HG02943 (cell line): ENCODE data around the gene LRRC46.

Source experiments
- ATAC-seq: cut with Tn5 transposase; IDR thresholded peaks from one replicate; pipeline ENCODE4 v1.9.1; 2021; ENCODE audit warnings: mild to moderate bottlenecking, low read depth, moderate library complexity; ENCODE audit not compliant: unreplicated experiment

LRRC46 gene

DNA sequence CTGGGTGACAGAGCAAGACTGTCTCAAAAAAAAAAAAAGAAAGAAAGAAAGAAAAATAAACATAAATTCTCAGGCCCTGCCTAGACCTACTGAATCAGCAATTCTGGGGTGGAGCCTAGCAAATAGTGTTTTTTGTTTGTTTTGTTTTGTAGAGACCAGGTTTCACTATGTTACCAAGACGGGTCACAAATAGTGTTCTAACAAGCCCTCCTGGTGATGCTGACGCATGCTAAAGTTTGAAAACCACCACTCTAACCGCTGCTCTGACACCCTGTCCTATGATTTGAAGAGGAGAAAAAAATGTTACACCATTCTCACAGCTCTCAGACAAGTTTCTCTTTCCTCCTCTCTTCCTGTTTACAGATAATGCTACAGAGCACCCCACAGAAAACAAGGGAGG is 1.6 kb upstream of the LRRC46 start:
- ATAC-seq: no peak

DNA sequence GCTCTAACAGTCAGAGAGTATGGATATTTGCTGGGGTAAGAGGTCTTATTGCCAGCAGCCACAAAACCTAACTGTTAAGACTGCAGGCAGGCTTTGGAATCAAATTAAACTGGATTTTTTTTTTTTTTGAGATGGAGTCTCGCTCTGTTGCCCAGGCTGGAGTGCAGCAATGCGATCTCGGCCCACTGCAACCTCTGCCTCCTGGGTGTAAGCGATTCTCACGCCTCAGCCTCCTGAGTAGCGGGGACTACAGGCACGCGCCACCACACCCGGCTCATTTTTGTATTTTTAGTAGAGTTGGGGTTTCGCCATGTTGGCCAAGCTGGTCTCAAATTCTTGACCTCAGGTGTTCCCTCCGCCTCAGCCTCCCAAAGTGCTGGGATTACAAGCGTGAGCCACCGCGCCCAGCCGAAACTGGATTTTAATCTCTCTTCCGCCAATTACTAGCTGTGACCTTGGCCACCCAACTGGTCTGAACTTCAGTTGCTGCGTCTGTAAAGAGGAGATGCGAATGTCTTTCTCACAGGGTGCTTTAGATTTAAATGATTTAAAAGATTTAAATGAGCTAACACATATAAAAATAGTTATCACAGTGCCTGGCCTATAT is 971 bp upstream of the LRRC46 start:
- no peak for ATAC-seq

DNA sequence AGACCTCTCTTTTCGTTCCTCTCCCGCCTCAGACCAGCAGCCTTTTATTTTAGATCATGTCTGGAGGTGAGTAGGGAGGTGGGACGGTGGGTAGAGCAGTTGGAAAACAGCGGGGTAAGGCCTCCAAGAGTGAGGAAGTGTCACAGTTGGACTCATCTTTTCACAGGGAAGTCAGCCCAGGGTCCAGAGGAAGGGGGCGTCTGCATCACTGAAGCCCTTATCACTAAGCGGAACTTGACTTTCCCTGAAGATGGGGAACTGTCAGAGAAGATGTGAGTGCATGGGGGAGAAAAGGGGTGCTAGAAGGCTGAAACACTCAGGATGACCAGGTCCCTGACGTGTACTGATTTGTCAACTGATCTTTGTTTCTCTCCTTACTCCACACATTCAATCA is 461 bp downstream of the LRRC46 start:
- ATAC-seq: no peak

DNA sequence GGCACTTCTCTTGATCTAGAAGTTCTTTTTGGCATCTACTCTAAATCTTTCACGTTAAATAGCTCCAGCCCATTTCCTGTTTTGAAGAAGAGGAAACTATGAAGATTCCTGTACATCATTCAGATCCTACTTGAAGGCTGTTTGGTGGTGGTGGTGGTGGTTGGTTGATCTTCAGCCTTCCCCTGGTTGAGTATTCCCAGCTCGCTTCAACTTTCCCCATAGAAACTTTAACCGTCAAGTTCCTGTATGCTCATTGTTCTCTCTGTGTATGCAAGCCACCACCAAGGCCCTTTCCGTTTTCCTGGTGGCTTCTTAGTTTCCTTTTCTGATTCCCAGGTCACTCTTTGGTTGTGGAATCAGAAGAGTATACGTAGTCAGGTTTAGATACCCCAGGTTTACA is 3.3 kb downstream of the LRRC46 start:
- ATAC-seq: no peak

DNA sequence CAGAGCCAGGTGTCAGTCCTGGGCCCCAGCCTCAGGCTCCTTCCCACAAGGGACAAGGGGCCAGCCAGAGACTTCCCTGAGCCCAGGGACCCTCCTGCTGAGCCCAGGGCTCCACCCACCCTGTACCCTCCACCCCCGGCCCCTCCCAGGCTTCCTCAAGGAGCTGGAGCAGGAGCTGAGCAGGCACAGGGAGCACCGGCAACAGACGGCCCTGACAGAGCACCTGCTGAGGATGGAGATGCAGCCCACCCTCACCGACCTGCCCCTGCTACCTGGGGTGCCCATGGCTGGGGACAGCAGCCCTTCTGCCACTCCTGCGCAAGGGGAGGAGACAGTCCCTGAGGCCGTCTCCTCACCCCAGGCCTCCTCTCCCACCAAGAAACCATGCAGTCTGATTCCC is 5.1 kb downstream of the LRRC46 start:
- ATAC-seq: no peak

DNA sequence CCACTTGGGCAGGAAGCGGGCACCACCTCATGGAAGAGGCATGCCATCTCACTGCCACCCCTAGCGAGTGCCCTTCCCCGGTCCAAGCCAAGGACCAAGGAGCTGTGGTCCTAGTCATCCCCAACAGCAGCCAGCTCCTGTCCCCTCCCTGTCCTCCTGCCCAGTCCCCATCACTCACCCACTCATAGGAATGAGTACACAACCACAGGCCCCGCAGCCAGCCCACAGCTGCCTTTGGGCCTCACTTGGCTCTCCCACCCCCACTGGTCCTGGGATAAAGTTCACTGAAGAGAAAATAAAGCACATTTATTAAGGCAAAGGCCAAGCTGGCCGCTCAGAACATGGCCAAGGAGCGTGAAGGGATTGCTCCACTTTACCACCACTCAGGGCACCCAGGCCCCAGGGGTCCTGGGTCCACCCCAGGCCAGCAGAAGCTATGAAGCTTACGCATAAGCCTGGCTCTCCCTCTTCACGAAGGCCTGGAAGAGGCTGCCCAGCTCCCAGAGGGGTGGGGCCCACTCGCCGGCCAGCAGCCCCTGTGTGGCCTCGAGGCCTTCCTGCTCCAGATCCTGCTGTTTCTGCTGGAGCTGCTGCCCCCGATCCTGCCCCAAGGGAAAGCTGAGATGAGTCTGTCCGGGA is 6.0 kb downstream of the LRRC46 start:
- ATAC-seq: no peak

DNA sequence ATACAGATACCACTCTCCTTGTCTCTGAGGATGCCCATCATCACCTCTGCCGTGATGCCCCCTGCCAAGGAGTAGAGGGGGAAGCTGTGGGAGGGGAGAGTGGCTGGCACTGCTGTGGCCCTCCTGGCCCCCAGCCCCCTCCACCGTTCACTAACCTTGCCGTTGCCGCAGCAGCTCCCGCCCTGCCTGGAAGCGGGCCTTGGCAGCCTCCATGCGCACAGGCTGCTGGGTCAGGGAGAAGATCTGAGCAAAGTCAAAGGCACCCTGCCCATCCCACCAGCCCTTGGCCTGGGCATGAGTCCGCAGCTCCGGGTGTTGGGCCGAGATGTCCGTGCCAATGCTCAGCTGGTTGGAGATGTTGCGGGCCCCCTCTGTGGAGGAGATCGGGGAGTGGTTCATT is 7.2 kb downstream of the LRRC46 start:
- ATAC-seq: no peak

DNA sequence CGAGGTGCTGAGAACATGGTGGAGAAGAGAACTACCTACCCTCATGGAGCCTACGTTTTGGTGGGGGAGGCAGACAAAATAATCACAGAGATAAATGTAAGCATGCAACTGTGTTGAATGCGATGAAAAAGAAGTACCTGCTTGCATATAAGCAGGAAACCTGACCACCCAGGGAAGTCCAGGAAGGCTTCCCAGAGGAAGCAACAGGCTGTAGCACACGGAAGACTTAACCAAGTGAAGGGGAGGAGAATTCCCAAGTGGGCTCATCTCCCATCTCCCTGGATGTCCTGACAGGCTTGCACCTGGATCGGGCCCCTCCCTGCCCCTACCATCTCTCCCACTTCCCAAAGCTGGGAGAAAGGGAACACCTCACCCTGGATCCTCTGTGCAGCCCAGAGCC is 7.6 kb downstream of the LRRC46 start:
- no peak for ATAC-seq

DNA sequence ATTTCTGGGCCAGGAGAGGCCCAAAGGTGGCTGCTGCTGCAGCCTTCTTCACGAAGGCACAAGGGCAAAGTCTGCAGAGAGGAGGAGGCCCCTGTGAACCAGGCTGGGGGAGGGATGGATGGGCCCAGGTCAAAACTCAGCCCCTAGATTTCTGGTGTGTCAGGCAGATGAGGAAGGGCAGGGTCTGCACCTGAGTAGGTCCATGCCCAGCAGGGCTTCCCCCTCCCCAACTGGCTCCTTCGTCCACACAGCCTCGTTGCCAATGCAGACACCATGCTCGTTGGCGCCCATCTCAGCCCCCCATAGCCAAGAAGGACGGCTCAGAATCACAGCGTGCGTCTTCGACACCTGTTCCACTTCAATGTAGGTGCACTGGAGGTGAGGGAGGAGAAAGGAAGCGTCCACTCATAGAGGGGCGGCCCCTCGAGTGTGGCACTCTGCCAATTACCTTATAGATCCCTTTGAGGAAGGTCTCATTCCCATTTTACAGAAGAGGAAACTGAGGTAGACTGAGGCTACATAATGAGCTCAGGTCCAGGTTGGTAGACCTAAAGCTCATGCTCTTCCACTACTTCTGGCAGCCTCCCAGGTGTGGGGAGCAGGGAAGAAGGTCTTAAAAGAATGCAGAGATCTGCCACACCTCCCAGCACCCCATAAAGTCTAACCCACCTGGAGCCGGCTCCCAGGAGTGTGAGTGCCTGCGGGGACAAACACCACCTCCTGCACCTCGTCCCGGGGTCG is 8.7 kb downstream of the LRRC46 start:
- no peak for ATAC-seq

DNA sequence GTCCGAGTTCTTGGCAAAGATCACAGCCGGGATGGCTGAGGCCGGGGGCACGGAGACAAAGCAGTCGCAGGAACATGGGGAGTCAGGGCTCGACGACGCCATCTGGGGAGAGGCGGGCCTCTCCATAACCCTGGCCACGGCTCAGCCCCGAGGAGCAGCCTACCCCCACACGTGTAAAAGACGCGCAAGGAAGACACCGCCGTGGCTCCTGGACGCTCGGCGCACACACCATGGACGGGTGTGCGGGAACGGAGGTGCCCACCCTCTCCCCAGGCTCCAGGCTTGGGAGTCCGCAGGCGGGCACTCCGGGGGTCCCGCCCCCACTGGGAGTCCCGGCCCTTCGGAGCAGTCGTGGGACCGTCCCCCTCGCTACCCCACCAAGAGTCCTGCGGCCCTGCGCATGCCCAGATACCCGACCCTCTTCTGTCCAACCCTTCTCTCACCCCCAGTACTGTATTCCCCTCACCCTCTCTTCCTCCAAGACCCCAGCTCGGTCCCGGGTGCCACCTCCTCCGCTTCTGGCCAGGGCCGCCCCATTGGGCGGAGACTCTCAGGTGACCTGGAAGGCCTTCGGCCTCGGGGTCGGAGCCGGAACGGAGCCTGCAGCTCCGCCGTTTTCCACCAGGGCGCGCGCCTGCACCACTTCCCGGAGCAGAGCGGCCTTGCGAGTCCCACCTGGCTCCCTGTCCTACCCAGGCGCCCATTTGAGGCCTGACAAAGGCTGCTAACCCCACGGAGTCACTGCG is 9.4 kb downstream of the LRRC46 start, which contains the start of gene SCRN2:
TSS of gene SCRN2 (minus strand) at position 532 of the 746 bp plus-strand sequence. CDS start at position 102, 430 bp downstream.
- no peak for ATAC-seq

DNA sequence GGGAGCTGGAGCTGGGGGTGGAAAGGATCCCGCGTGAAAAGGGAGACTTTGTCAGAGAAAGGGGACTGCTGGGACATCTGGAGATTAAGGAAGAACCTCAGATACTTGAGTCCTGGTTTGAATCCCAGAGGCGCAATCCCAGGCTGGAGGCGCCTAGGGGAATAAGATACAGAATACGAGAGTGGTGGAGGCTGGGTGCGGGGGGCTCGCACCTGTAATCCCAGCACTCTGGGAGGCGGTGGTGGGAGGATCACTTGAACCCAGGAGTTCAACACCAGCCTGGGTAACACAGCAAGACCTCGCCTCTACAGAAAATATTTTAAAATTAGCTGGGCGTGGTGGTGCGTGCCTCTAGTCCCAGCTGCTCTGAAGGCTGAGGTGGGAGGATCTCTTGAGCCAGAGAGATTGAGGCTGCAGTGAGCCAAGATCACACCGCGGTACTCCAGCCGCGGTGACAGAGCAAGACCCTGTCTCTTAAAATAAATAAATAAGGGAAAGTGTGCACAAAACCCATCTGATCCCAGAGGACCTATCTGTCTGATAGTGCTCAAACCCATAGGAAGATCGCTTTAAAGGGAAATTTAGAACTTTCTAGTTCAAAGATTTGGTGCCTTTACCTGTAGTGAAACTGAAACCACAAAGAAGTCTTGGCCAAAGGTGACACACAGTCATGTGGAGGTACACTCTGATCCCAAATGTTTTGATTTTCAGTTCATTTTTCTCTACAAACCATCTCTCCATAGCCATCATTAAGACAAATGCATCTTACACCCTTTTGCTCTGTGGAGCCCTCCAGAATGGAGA is 10.2 kb downstream of the LRRC46 start:
- no peak for ATAC-seq

DNA sequence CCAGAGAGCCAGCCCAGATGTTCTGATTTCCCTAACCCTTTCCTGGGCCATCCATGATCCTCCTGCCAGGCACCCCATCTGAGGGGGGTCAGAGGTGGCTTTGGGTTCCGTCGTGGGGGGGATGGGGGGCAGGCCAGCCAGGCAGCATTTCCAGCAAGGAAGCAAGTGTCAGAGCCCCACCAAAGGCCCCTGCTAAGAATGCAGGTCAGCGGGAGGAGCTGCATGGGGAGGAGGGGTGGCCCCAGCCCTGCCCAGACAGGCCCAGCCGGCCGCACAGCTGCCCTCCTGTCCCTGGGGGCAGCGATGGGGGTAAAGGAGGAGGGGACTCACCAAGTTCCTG is 11.9 kb downstream of the LRRC46 start:
- ATAC-seq: no peak

DNA sequence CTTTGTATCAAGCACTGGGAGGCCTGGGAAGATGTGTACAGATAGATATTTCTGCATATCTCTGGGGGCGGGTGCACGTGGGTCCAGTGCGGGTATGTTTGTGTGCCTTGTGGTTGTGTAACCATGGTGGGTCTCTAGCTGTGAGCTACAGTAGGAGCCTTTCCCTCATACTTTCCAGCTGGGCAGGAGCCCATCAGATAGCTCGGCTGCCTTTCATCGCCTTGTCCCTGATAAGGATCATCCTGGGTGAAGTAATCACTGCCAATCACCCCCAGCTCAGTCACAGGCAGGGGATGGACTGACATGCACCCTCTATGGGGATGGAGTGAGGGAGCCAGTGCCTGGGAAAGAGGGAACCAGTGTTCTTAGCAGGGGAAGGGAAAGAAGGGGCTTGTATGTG is 12.8 kb downstream of the LRRC46 start:
- ATAC-seq: no peak

DNA sequence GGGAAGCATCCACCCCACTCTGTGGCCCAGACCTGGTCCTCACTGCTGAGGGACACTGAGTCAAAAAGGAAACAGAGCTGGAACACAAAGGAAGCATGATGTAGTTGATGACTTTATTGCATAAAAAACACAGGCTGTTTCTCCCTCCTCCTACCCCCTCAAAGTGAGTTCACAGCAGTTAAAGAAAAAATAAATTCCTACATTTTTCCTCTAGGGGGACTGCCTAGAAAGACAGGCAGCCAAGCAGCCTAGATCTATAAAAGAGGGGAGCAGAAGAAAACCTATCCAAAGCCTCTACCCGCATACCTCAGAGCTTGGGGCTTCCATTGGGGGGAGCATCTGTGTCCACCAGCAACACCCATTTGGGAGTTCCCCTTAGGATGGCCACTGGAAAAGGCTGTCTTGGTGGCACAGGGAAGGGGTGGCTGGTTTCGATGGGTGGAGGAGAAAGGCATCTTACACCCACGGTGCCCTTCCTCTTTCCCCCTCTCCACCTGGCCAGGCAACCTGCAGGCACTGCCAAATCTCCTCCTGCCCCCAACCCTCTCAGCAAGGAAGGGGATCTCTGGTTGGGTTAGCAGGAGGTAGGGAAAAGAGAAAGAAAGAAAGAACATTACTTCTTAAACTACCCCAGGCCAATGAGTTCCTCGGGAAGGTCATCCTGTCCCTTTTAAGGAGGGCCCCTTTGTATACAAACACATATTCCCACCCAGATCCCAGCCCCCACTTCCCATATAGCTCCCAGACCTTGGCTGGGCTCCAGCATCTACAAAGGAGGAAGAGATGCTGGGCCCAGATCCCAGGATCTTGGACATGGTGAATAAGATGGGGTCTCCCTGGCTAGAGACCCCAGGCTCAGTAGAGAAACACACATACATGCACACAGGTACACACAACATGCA is 13.6 kb downstream of the LRRC46 start:
- ATAC-seq: no peak

DNA sequence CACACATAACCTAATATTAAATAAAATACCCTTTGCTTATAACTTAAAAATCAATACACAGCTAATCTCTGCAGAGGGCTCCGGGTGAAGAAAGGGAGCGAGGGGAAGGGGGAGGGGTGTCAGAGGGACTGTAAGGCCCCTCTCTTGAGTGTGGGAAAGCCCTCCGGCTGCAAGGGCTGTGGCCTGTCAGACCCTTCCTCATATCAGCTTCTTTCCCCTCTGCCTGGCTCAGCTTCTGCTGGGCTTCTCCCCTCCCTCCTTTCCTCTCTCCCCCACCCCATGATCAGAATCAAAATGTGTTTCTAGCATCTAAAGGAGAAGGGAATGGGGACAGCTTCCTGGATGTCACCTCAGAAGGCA is 14.2 kb downstream of the LRRC46 start:
- ATAC-seq: no peak

DNA sequence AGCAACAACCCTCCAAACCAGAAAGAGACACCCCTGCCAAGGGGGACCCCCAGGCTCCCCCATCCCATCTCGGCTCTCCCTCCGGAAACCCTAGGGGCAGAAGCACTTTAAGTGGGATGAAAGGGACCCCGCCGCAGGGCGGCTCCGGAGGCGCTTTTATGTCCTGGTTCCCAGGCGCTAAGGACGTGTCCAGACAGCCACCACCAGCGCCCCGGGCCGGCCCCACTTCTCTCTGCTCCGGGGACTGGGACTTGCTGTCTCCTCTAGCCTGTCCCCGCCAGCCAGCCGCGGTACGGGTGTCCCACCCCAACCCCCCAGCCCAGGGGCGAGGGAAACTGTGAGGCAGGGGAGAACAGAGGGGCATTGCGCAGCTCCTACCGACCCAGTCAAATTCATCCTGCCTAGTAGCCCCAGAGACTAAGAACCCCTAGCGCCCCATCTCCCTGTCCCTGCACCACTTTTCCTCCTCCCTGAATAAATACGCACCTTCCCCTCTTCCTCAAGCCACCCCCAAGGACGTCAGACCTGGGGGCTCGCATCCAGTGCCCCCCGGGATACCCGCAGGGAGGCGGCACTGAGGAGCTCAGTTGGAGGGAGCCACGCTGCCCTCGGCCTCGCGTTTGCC is 15.4 kb downstream of the LRRC46 start:
- ATAC-seq: no peak

DNA sequence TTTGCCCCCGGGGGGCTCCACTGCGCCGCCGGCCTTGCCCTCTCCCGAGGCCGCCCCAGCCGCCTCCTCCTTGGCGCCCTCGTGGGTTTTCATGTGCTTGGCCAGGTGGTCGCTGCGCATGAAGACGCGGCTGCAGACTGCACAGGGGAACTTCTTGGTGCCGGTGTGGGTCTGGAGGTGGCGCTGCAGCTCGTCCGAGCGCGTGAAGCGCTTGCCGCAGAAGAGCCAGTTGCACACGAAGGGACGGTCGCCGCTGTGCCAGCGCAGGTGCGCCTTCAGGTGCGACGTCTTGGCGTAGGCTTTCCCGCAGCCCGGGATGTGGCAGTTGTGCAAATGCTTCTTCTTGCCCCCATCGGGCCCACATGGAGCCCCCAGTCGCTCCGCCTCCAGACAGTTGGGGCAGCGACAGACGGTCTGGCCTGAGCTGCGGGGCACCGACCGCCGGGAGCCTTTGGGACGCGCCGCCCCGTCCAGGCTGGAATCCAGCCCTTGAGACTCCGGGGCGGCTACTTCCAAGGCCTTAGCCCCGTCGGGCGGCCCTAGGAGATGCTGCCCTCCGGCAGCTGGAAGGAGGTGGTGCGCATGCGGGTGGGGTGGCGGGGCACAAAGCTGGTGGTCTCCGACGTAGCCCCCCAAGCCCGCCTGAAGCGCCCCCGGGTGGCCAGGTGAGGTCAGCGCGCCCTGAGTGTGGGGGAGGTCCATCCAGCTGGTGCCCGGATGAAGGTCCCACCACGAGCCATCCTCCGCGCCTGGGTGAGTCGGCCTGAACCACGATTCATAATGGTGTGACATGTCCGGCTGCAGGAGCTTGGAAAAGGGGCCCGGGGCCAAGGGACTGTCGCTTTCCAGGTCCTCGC is 16.1 kb downstream of the LRRC46 start:
- no peak for ATAC-seq

DNA sequence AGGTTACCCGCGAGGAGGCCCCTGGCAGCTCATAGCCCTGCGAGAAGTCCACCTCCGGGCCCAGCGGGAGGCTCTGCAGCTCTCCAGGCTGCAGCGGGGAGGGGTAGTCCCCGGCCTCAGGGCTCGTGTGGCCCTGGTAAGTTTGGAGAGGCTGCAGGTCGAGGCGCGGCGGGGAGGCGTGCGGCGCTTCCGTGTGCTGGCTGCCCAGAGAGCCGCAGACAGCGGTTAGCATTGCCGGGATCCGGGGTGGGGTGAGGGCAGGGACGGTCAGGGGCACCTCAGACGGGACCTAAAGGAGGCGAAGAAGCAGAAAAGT is 16.7 kb downstream of the LRRC46 start:
- ATAC-seq: no peak

DNA sequence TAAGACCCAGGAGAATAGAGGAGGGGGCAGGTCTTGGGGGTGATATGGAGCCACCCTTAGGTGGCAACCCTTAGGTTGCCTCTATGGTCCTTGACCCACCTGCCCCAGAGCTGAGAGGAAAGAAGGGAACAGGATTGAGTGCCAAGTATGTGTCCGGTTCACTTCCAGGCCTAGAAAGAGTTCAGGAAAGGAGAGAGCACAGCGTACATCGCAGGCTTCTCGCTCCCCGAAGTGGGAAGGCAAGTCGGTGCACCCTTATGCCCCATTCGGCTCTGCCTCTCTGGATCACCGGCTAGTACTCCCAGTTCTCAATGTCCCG is 18.9 kb downstream of the LRRC46 start:
- ATAC-seq: no peak
